DOHH2 (cell line): ENCODE results near the gene BANP.
"Not testable (repeated sequence)": the region's sequence is repeated elsewhere in the genome, so short reads cannot be mapped to it uniquely, and the experiment has no call there.

Experiments used
- CTCF ChIP-seq: fragments of 200-600 bp; sonication (generic); IDR thresholded peaks from one replicate; pipeline ENCODE4 v1.5.1; 2014; ENCODE audit warnings: antibody characterized with exemption, mild to moderate bottlenecking, low read depth, low read length; ENCODE audit not compliant: poor library complexity, severe bottlenecking
- EZH2phosphoT487 ChIP-seq: fragments of 200-600 bp; sonication (generic); IDR thresholded peaks from 2 replicates; pipeline ENCODE4 v1.6.1; 2017; ENCODE audit warnings: borderline replicate concordance, mild to moderate bottlenecking, antibody characterized with exemption, low read length, moderate library complexity, mixed read lengths

GRCh38 chr16:87904963-87905362, 46.3 kb upstream of the BANP start:
- not testable (repeated sequence) for TF ChIP-seq CTCF, EZH2phosphoT487
